H1 (cell line): Measurements from ENCODE around the gene EEF1A2. TPM values are rescaled to one million over a fixed set of nuclear protein-coding genes. Genes with fewer than 3 reads are reported as not detected.

Experiments
- CTCF ChIA-PET: fragments of 300-600 bp; sonication (Branson Sonifier 250); formaldehyde crosslinking; loops from one replicate; lab custom pipeline; 2021; ENCODE audit not compliant: partially characterized antibody; lab: Charles Lee
- POLR2A ChIA-PET: fragments of 300-600 bp; sonication (Branson Sonifier 250); formaldehyde crosslinking; loops from one replicate; lab custom pipeline; 2021; ENCODE audit warnings: inconsistent platforms; ENCODE audit not compliant: partially characterized antibody; lab: Charles Lee
- DNase-seq, 2 experiments: peaks; one replicate each; pipeline versions ENCODE4 v3.0.0 to v3.0.0-alpha.2; 2010 to 2022; ENCODE audit warnings: low spot score in 2 of 2, low read depth in 1 of 2, mixed read lengths in 1 of 2
- FAIRE-seq: peaks from 2 replicates; lab custom pipeline; 2011; peaks lifted over from hg19 to GRCh38; lab: Jason Lieb, UNC
- H2AFZ ChIP-seq: 2 replicates; pipeline ENCODE4 v1.8.1; 2012; ENCODE audit warnings: low read length, inconsistent platforms
- H2AK5ac ChIP-seq: 2 replicates; pipeline ENCODE4 v1.6.1; 2013; ENCODE audit warnings: low read depth, low read length
- H2BK120ac ChIP-seq: replicated peaks from 2 replicates; pipeline ENCODE3; 2013; ENCODE audit warnings: low read depth, low read length, inconsistent platforms
- H2BK12ac ChIP-seq: 2 replicates; pipeline ENCODE4 v1.6.1; 2013; ENCODE audit warnings: low read depth, low read length
- H2BK15ac ChIP-seq: 2 replicates; pipeline ENCODE4 v1.6.1; 2013; ENCODE audit warnings: low read length
- H2BK20ac ChIP-seq: 2 replicates; pipeline ENCODE4 v1.6.1; 2013; ENCODE audit warnings: low read length
- H2BK5ac ChIP-seq: 2 replicates; pipeline ENCODE4 v1.6.1; 2013; ENCODE audit warnings: low read depth, low read length
- H3K14ac ChIP-seq: 2 replicates; pipeline ENCODE4 v1.6.1; 2013; ENCODE audit warnings: inconsistent platforms; ENCODE audit not compliant: insufficient read length
- H3K18ac ChIP-seq: 2 replicates; pipeline ENCODE4 v1.6.1; 2013; ENCODE audit warnings: low read length; ENCODE audit errors: extremely low read depth
- H3K23ac ChIP-seq: 2 replicates; pipeline ENCODE4 v1.6.1; 2013; ENCODE audit warnings: inconsistent platforms; ENCODE audit not compliant: insufficient read length
- H3K23me2 ChIP-seq: 2 replicates; pipeline ENCODE4 v1.6.1; 2013; ENCODE audit warnings: low read depth, low read length
- H3K27ac ChIP-seq: 2 replicates; pipeline ENCODE4 v1.6.1; 2011; ENCODE audit warnings: low read depth, low read length, inconsistent platforms
- H3K27me3 ChIP-seq, 4 experiments: replicated peaks in 1 of 4; 1 replicate in 1 of 4; 2 replicates in 3 of 4; pipeline versions ENCODE4 v1.6.1 to v1.8.1; 2011 to 2013; ENCODE audit warnings: low read length in 3 of 4, mild to moderate bottlenecking in 3 of 4, inconsistent platforms in 2 of 4, mixed read lengths in 2 of 4, moderate library complexity in 1 of 4; ENCODE audit not compliant: control insufficient read depth in 3 of 4, insufficient read depth in 3 of 4; ENCODE audit errors: extremely low read depth in 1 of 4
- H3K36me3 ChIP-seq, 4 experiments: 2 replicates each; pipeline versions ENCODE4 v1.6.1 to v1.8.1; 2011 to 2013; ENCODE audit warnings: mild to moderate bottlenecking in 4 of 4, low read length in 3 of 4, moderate library complexity in 2 of 4, control low read depth in 1 of 4, inconsistent platforms in 1 of 4; ENCODE audit not compliant: insufficient read depth in 4 of 4, control insufficient read depth in 2 of 4
- H3K4ac ChIP-seq: replicated peaks from 2 replicates; pipeline ENCODE3; 2013; ENCODE audit warnings: low read length, low read depth, mixed read lengths, inconsistent platforms; ENCODE audit not compliant: insufficient read length
- H3K4me1 ChIP-seq, 4 experiments: replicated peaks in 1 of 4; 1 replicate in 1 of 4; 2 replicates in 3 of 4; pipeline versions ENCODE4 v1.6.1 to v1.8.1; 2011 to 2013; ENCODE audit warnings: low read length in 3 of 4, inconsistent platforms in 2 of 4, mixed read lengths in 1 of 4; ENCODE audit not compliant: insufficient read depth in 4 of 4, control insufficient read depth in 3 of 4
- H3K4me2 ChIP-seq, 2 experiments: 2 replicates each; pipeline versions ENCODE4 v1.6.1 to v1.8.1; 2011 to 2013; ENCODE audit warnings: low read depth in 2 of 2, low read length in 2 of 2, control low read depth in 1 of 2, inconsistent platforms in 1 of 2, mild to moderate bottlenecking in 1 of 2; ENCODE audit not compliant: insufficient read depth in 1 of 2
- H3K4me3 ChIP-seq, 4 experiments: fragments of 200-600, 300-600 bp in 1 of 4; sonication (generic), shearing (Covaris generic), sonication (Bioruptor Twin) in 1 of 4; 2 replicates each; pipeline versions ENCODE4 v1.5.1 to v1.8.1; 2011 to 2016; ENCODE audit warnings: low read length in 4 of 4, low read depth in 3 of 4, control low read depth in 2 of 4, inconsistent platforms in 2 of 4, mild to moderate bottlenecking in 2 of 4, mixed read lengths in 1 of 4, moderate library complexity in 1 of 4; ENCODE audit not compliant: insufficient read depth in 2 of 4; ENCODE audit errors: extremely low read depth in 1 of 4
- H3K56ac ChIP-seq: replicated peaks from 2 replicates; pipeline ENCODE3; 2013; ENCODE audit warnings: low read depth, mild to moderate bottlenecking, mixed read lengths, low read length, inconsistent platforms; ENCODE audit not compliant: insufficient read length
- H3K79me1 ChIP-seq: 2 replicates; pipeline ENCODE4 v1.6.1; 2013; ENCODE audit warnings: low read depth, low read length, control low read depth
- H3K79me2 ChIP-seq, 2 experiments: 2 replicates each; pipeline versions ENCODE4 v1.6.1 to v1.8.1; 2012 to 2013; ENCODE audit warnings: low read length in 2 of 2, mild to moderate bottlenecking in 2 of 2, inconsistent platforms in 1 of 2; ENCODE audit not compliant: insufficient read depth in 2 of 2, control insufficient read depth in 1 of 2
- H3K9ac ChIP-seq, 4 experiments: replicated peaks in 1 of 4; 1 replicate in 1 of 4; 2 replicates in 3 of 4; pipeline versions ENCODE4 v1.6.1 to v1.8.1; 2011 to 2013; ENCODE audit warnings: low read depth in 3 of 4, low read length in 3 of 4, control low read depth in 2 of 4, mild to moderate bottlenecking in 2 of 4, moderate library complexity in 2 of 4, inconsistent platforms in 1 of 4; ENCODE audit errors: extremely low read depth in 1 of 4
- H3K9me3 ChIP-seq, 2 experiments: 2 replicates each; pipeline versions ENCODE4 v1.6.1 to v1.8.1; 2012 to 2013; ENCODE audit warnings: mild to moderate bottlenecking in 2 of 2, moderate library complexity in 2 of 2, control low read depth in 1 of 2, inconsistent platforms in 1 of 2, low read depth in 1 of 2, low read length in 1 of 2, mixed read lengths in 1 of 2; ENCODE audit not compliant: insufficient read depth in 2 of 2
- H4K20me1 ChIP-seq, 2 experiments: replicated peaks in 1 of 2; 2 replicates each; pipeline versions ENCODE3 to v1.8.1; 2011 to 2013; ENCODE audit warnings: inconsistent platforms in 2 of 2, low read length in 2 of 2, mild to moderate bottlenecking in 1 of 2; ENCODE audit not compliant: insufficient read depth in 2 of 2, control insufficient read depth in 1 of 2
- H4K5ac ChIP-seq: 2 replicates; pipeline ENCODE4 v1.6.1; 2013; ENCODE audit warnings: low read length, low read depth, mixed read lengths, inconsistent platforms; ENCODE audit not compliant: insufficient read length
- H4K8ac ChIP-seq: 2 replicates; pipeline ENCODE4 v1.8.0; 2013; ENCODE audit warnings: mild to moderate bottlenecking, moderate library complexity, low read length, inconsistent platforms; ENCODE audit not compliant: insufficient read depth; ENCODE audit errors: extremely low read depth
- H4K91ac ChIP-seq: replicated peaks from 2 replicates; pipeline ENCODE3; 2013; ENCODE audit warnings: low read length, mixed read lengths, inconsistent platforms; ENCODE audit not compliant: insufficient read length
- CHD1 ChIP-seq: IDR thresholded peaks from 2 replicates; pipeline ENCODE4 v1.6.1; 2012; ENCODE audit warnings: low read depth, low read length, improper control_type of control experiment
- HDAC6 ChIP-seq: IDR thresholded peaks from one replicate; pipeline ENCODE4 v1.7.1; 2012; ENCODE audit warnings: low read depth, mild to moderate bottlenecking, inconsistent platforms, low read length, moderate library complexity
- NANOG ChIP-seq: IDR thresholded peaks from 2 replicates; pipeline ENCODE4 v1.6.1; 2011; ENCODE audit warnings: low read length, low read depth, mild to moderate bottlenecking, inconsistent platforms; ENCODE audit not compliant: insufficient read depth, poor library complexity, severe bottlenecking
- RAD21 ChIP-seq, 2 experiments: IDR thresholded peaks in 1 of 2; conservative IDR thresholded peaks in 1 of 2; 2 replicates each; pipeline ENCODE4 v1.6.1; 2011; ENCODE audit warnings: low read depth in 2 of 2, low read length in 2 of 2, improper control_type of control experiment in 1 of 2, inconsistent platforms in 1 of 2, mild to moderate bottlenecking in 1 of 2, moderate library complexity in 1 of 2
- SIRT6 ChIP-seq: IDR thresholded peaks from one replicate; pipeline ENCODE4 v1.7.1; 2012; ENCODE audit warnings: low read length, inconsistent platforms
- TAF7 ChIP-seq: optimal IDR thresholded peaks from 2 replicates; pipeline ENCODE3; 2011; ENCODE audit warnings: low read depth, mild to moderate bottlenecking, inconsistent platforms, low read length, moderate library complexity, borderline replicate concordance
- ZNF274 ChIP-seq: IDR thresholded peaks from 2 replicates; pipeline ENCODE4 v1.7.0; 2012; ENCODE audit warnings: low read length, borderline replicate concordance; ENCODE audit errors: extremely low read depth
- WGBS, 2 experiments: shearing (Covaris generic) in 1 of 2; methylation state at CpG; one replicate each; pipeline versions ENCODE4 v1.1.6 to v1.1.7; 2013 to 2015; ENCODE audit warnings: low lambda C conversion rate in 2 of 2, mixed read lengths in 2 of 2, inconsistent platforms in 1 of 2, low coverage in 1 of 2, missing lambda C conversion rate in 1 of 2; ENCODE audit not compliant: insufficient replicate concordance in 2 of 2, insufficient coverage in 1 of 2, insufficient read length in 1 of 2; ENCODE audit errors: extremely low coverage in 1 of 2, missing lambda C conversion rate in 1 of 2; 5-methylcytosine and 5-hydroxymethylcytosine counted together
- polyA plus RNA-seq, 7 experiments: library from polyadenylated mRNA; depleted of rRNA in 3 of 7; stranded (reverse) in 5 of 7; unstranded in 2 of 7; fragments of >200 nt in 5 of 7; fragments of 200-250 nt in 2 of 7; gene quantifications; 1 replicate in 5 of 7; 2 replicates in 1 of 7; 4 replicates in 1 of 7; pipeline versions ENCODE4 v1.2.1 to v1.2.3, GENCODE V29; 2011 to 2013; ENCODE audit warnings: missing spikeins in 2 of 7, mixed read lengths in 2 of 7
- total RNA-seq: library from RNA; stranded (reverse); fragmentation: NEBNext Ultra II Directional; extraction: Animal tissue kit (Norgen Biotek cat#: 25700); gene quantifications from 2 replicates; pipeline ENCODE4 v1.2.1, GENCODE V29; 2021
- TF ChIP-seq, protein P1 (sequence below): IDR thresholded peaks from 2 replicates; pipeline ENCODE4 v1.6.1; 2012; ENCODE audit warnings: inconsistent platforms

Gene EEF1A2
- total and polyA plus RNA-seq, 2 of the 8 experiments (the other 6 are each of a cell fraction or from before 2014, with no cell fraction given): 7.4 to 25.8 TPM

DNA sequence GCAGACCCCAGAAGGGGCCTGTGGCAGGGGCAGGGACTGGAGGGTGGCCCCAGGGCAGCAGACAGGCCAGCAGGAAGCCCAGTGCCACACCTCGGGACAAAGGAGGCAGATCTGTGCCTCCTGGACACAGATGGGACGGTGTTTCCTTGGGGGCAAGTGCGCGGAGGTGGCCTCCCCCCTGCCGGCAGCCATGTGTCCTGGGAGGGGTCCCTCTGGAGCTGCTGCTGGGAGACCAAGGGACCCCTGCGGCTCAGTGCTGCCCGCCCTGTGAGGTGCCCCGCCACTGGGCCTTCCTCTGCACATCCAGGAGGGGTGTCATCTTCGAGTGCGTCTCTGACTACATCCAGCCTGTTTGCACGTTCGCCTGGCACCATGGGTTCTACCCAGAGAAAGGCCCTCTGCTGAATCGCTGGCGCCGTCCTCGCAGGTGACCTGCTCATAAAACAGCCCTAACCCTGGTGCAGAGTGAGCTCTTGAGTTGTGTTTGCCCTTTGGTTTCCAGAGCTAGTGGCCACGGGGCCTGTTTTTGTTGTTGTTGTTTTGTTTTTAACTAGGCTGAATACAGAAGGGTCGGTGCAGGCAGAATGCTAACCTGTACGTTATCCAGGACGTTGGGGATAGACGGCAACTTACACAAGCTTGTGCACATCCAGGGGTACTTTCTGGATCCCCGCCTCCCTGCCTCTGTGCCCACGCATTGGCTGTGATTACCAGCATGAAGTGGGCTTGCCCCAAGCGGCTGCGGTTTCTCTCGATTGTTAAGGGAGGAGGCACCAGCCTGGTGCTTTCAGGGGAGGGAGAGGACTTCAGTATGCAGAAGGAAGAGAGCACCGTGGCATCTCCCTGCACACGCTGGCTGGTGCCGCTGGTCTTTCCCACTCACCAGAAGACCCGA lies 25.1 kb downstream of the EEF1A2 start:
- Histone ChIP-seq H3K23ac (no peak overlapping the region), H3K27me3 (peaks cover 0 to 16% (median 5%) of the 10 kb centered on the region in 4 experiments; a peak in 4 of 7 replicates), H3K9me3 (no peaks in the 10 kb centered on the region), H3K4ac (no peak overlapping the region), H2AFZ (no peak overlapping the region), H4K8ac (no peak overlapping the region), H4K91ac (peak overlapping the region; percentile 47), H3K79me2 (peaks cover 4 to 24% of the 10 kb centered on the region in 2 experiments; a peak in 3 of 4 replicates), H3K4me1 (peaks cover 0 to 28% (median 10%) of the 10 kb centered on the region in 4 experiments; a peak in 6 of 7 replicates), H3K9ac (no peak overlapping the region), H3K4me2 (peak overlapping the region in 1 of 2 experiments; percentile 1; a peak in 1 of 4 replicates), H2BK15ac (peak overlapping the region; percentile 2; the same call in 1 of the 2 replicates), H2BK5ac (no peak overlapping the region), H4K20me1 (peaks cover 0 to 2% of the 10 kb centered on the region in 2 experiments), H3K18ac (no peak overlapping the region), H3K36me3 (no peaks in the 10 kb centered on the region), H3K23me2 (peaks cover 6% of the 10 kb centered on the region; the same call in 1 of the 2 replicates), H2BK12ac (0 out of 2 replicates have a peak overlapping the region, but pooled peaks have one; percentile 92), H2AK5ac (no peak overlapping the region; the same call in 1 of the 2 replicates), H3K27ac (no peak overlapping the region), H3K79me1 (peaks cover 12% of the 10 kb centered on the region; the same call in 1 of the 2 replicates), H3K4me3 (no peak overlapping the region), H2BK120ac (no peak overlapping the region), H3K14ac (no peak overlapping the region), H2BK20ac (no peak overlapping the region; the same call in 1 of the 2 replicates), H4K5ac (no peak overlapping the region), H3K56ac (no peak overlapping the region)
- 79% methylated on average over 30 of the region's 30 CpGs; no CpG with 5 or more reads in 1 of the 2 experiments for WGBS, 2 experiments
- DNase-seq (no peak), FAIRE-seq (no peak)
- ChIA-PET POLR2A (interaction anchor here (0.6 to 1.8 kb wide), 4 partner anchors 9 to 1090 kb away, joined by 3 to 10 read pairs (median 4); no protein-coding TSS in a partner anchor), CTCF (interaction anchor here (0.6 to 2.0 kb wide), 4 partner anchors 9 to 488 kb away, joined by 3 to 9 read pairs (median 4); no protein-coding TSS in a partner anchor)
- TF ChIP-seq, protein P1, sequence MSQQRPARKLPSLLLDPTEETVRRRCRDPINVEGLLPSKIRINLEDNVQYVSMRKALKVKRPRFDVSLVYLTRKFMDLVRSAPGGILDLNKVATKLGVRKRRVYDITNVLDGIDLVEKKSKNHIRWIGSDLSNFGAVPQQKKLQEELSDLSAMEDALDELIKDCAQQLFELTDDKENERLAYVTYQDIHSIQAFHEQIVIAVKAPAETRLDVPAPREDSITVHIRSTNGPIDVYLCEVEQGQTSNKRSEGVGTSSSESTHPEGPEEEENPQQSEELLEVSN: no peak
- TF ChIP-seq TAF7 (no peak), SIRT6 (no peak), RAD21 (IDR thresholded peaks at IDR 0.05 in 1 of 2, conservative IDR thresholded peaks at IDR 0.05 in 1 of 2; ENCODE audit: low read depth in 2 of 2, low read length in 2 of 2) (no peak), NANOG (no peak), HDAC6 (no peak), CHD1 (no peak), ZNF274 (no peak)
